ENCODE data around the gene RHOXF2B. TPM values are rescaled to one million over a fixed set of nuclear protein-coding genes. Genes with fewer than 3 reads are reported as not detected.
"Not testable (repeated sequence)": the region's sequence is repeated elsewhere in the genome, so short reads cannot be mapped to it uniquely, and the experiment has no call there.

RHOXF2B gene
- total RNA-seq, 1 donor = not detected

DNA sequence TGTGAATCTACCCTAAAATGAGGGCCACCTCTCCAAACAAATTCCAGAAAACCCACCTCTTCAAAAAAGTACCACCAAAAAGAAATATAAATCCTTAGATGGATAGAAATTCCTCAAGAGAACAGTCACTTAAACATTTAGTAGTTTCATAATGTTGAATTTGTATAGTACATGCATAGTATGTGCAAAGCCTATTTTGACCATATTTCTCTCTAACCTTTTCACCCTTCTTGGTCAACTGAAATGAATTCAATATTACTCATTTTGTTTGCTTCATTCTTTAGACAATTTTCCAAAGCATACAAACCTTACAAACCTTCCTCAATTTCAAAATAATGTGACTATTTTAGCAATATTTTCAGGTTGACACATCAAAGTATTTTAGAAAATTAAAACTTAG lies 34.1 kb upstream of the RHOXF2B start:
- DNase-seq (ENCODE audit: insufficient read length, low spot score, missing footprints) = no peak
- Histone ChIP-seq H3K36me3 (ENCODE audit: insufficient read depth, low read length) (no peaks in the 10 kb centered on the region), H3K27ac (ENCODE audit: low read depth, low read length) (no peak overlapping the region), H3K4me2 (ENCODE audit: insufficient read depth, low read length) (no peak overlapping the region), H2AFZ (ENCODE audit: low read length) (no peak overlapping the region), H3K9me3 (ENCODE audit: low read depth, low read length) (no peaks in the 10 kb centered on the region), H4K20me1 (ENCODE audit: insufficient read depth, low read length) (no peaks in the 10 kb centered on the region), H3K4me1 (ENCODE audit: insufficient read depth, low read length) (no peaks in the 10 kb centered on the region), H3K4me3 (ENCODE audit: insufficient read depth, low read length) (no peak overlapping the region), H3K79me2 (ENCODE audit: insufficient read depth, low read length) (no peaks in the 10 kb centered on the region), H3K27me3 (ENCODE audit: insufficient read depth, low read length) (no peaks in the 10 kb centered on the region)
- TF ChIP-seq, protein P1, sequence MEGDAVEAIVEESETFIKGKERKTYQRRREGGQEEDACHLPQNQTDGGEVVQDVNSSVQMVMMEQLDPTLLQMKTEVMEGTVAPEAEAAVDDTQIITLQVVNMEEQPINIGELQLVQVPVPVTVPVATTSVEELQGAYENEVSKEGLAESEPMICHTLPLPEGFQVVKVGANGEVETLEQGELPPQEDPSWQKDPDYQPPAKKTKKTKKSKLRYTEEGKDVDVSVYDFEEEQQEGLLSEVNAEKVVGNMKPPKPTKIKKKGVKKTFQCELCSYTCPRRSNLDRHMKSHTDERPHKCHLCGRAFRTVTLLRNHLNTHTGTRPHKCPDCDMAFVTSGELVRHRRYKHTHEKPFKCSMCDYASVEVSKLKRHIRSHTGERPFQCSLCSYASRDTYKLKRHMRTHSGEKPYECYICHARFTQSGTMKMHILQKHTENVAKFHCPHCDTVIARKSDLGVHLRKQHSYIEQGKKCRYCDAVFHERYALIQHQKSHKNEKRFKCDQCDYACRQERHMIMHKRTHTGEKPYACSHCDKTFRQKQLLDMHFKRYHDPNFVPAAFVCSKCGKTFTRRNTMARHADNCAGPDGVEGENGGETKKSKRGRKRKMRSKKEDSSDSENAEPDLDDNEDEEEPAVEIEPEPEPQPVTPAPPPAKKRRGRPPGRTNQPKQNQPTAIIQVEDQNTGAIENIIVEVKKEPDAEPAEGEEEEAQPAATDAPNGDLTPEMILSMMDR (IDR thresholded peaks at IDR 0.05; ENCODE audit: extremely low read depth, low read depth, low read length) = no peak

GRCh38 chrX:120109378-120109777 lies 31.9 kb upstream of the RHOXF2B start:
- H3K4me1 ChIP-seq (ENCODE audit: insufficient read depth, low read length) = no peaks in the 10 kb centered on the region
- no peaks in the 10 kb centered on the region for H4K20me1 ChIP-seq (ENCODE audit: insufficient read depth, low read length)

GRCh38 chrX:120104707-120105106 lies 27.2 kb upstream of the RHOXF2B start:
- H3K4me1 ChIP-seq (ENCODE audit: insufficient read depth, low read length); H3K4me2 ChIP-seq (ENCODE audit: insufficient read depth, low read length); H3K4me3 ChIP-seq (ENCODE audit: insufficient read depth, low read length); H3K27ac ChIP-seq (ENCODE audit: low read depth, low read length); H3K36me3 ChIP-seq (ENCODE audit: insufficient read depth, low read length); H4K20me1 ChIP-seq (ENCODE audit: insufficient read depth, low read length); DNase-seq (ENCODE audit: insufficient read length, low spot score, missing footprints); H3K9me3 ChIP-seq (ENCODE audit: low read depth, low read length); H3K79me2 ChIP-seq (ENCODE audit: insufficient read depth, low read length); H2AFZ ChIP-seq (ENCODE audit: low read length); H3K27me3 ChIP-seq (ENCODE audit: insufficient read depth, low read length): not testable (repeated sequence)

More at GRCh38 chrX:120109378-120109777, 31.9 kb upstream of the RHOXF2B start:
- TF ChIP-seq, protein P1 (IDR thresholded peaks at IDR 0.05; ENCODE audit: extremely low read depth, low read depth, low read length) = no peak
- H3K27ac ChIP-seq (ENCODE audit: low read depth, low read length) = no peak overlapping the region
- H3K9me3 ChIP-seq (ENCODE audit: low read depth, low read length) = no peaks in the 10 kb centered on the region
- no peaks in the 10 kb centered on the region for H3K79me2 ChIP-seq (ENCODE audit: insufficient read depth, low read length)
- no peak overlapping the region for H3K4me2 ChIP-seq (ENCODE audit: insufficient read depth, low read length)
- H2AFZ ChIP-seq (ENCODE audit: low read length) = no peak overlapping the region
- DNase-seq (ENCODE audit: insufficient read length, low spot score, missing footprints) = no peak
- H3K36me3 ChIP-seq (ENCODE audit: insufficient read depth, low read length) = no peaks in the 10 kb centered on the region
- H3K4me3 ChIP-seq (ENCODE audit: insufficient read depth, low read length) = no peak overlapping the region
- no peaks in the 10 kb centered on the region for H3K27me3 ChIP-seq (ENCODE audit: insufficient read depth, low read length)

- not testable (repeated sequence) for H4K20me1 ChIP-seq (ENCODE audit: insufficient read depth, low read length); H2AFZ ChIP-seq (ENCODE audit: low read length); H3K36me3 ChIP-seq (ENCODE audit: insufficient read depth, low read length); H3K27me3 ChIP-seq (ENCODE audit: insufficient read depth, low read length); H3K9me3 ChIP-seq (ENCODE audit: low read depth, low read length); H3K4me2 ChIP-seq (ENCODE audit: insufficient read depth, low read length); H3K4me3 ChIP-seq (ENCODE audit: insufficient read depth, low read length); DNase-seq (ENCODE audit: insufficient read length, low spot score, missing footprints); H3K27ac ChIP-seq (ENCODE audit: low read depth, low read length); H3K79me2 ChIP-seq (ENCODE audit: insufficient read depth, low read length); H3K4me1 ChIP-seq (ENCODE audit: insufficient read depth, low read length)
Measured at GRCh38 chrX:120101057-120101456, 23.6 kb upstream of the RHOXF2B start.

DNA sequence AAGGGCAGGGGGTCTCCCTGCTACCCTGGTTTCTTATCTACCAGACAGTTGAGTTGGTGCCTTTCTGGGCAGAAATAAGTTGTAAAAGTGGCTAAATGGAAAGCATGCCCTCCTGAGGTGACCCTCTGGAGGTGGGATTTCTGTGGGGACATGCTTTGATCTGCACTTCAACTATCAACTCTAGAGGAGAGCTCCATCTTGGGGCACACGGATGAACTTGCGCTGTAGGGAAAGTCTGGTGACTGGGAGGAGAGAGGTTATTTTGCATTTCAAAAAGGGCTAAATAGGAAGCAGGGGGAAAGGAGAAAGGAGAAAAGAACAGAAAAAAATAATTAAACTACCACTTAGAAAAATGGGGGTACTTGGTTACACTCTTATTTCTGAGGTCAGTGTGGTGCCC lies 12.7 kb upstream of the RHOXF2B start:
- no peak overlapping the region for H2AFZ ChIP-seq (ENCODE audit: low read length)
- H4K20me1 ChIP-seq (ENCODE audit: insufficient read depth, low read length) = no peaks in the 10 kb centered on the region
- no peak overlapping the region for H3K27ac ChIP-seq (ENCODE audit: low read depth, low read length)
- no peak for DNase-seq (ENCODE audit: insufficient read length, low spot score, missing footprints)
- H3K27me3 ChIP-seq (ENCODE audit: insufficient read depth, low read length) = no peaks in the 10 kb centered on the region
- TF ChIP-seq, protein P1 (IDR thresholded peaks at IDR 0.05; ENCODE audit: extremely low read depth, low read depth, low read length) = no peak
- no peaks in the 10 kb centered on the region for H3K36me3 ChIP-seq (ENCODE audit: insufficient read depth, low read length)
- H3K4me1 ChIP-seq (ENCODE audit: insufficient read depth, low read length) = no peaks in the 10 kb centered on the region
- H3K4me2 ChIP-seq (ENCODE audit: insufficient read depth, low read length) = no peak overlapping the region
- no peaks in the 10 kb centered on the region for H3K79me2 ChIP-seq (ENCODE audit: insufficient read depth, low read length)
- no peak overlapping the region for H3K4me3 ChIP-seq (ENCODE audit: insufficient read depth, low read length)
- no peaks in the 10 kb centered on the region for H3K9me3 ChIP-seq (ENCODE audit: low read depth, low read length)
